ENCODE data around the gene ASB18. TPM values are rescaled to one million over a fixed set of nuclear protein-coding genes. Genes with fewer than 3 reads are reported as not detected.

ASB18 gene
- total and polyA plus RNA-seq, 2 donors (not counting 3 experiments of a cell fraction or from before 2014, with no cell fraction given) = not detected

- Histone ChIP-seq H3K9me3 (replicated peaks; ENCODE audit: control insufficient read depth, insufficient read depth, low read length) (no peaks in the 10 kb centered on the region), H3K9ac (replicated peaks; ENCODE audit: extremely low read depth, insufficient read depth, low read length) (no peak overlapping the region), H3K4me3 (replicated peaks in 1 of 3; ENCODE audit: insufficient read depth in 1 of 3, low read depth in 1 of 3, low read length in 3 of 3) (no peak overlapping the region), H4K20me1 (replicated peaks; ENCODE audit: control insufficient read depth, extremely low read depth, insufficient read depth, low read length) (no peaks in the 10 kb centered on the region), H3K36me3 (ENCODE audit: control insufficient read depth in 2 of 2, extremely low read depth in 1 of 2, insufficient read depth in 2 of 2, low read length in 2 of 2) (no peaks in the 10 kb centered on the region), H3K79me2 (ENCODE audit: control insufficient read depth, insufficient read depth, low read length) (no peaks in the 10 kb centered on the region), H3K4me1 (ENCODE audit: control insufficient read depth, extremely low read depth, insufficient read depth, low read length) (no peaks in the 10 kb centered on the region), H3K27ac (ENCODE audit: insufficient read depth, low read depth, low read length) (no peak overlapping the region), H3K9me1 (replicated peaks; ENCODE audit: control insufficient read depth, extremely low read depth, insufficient read depth, low read length) (no peaks in the 10 kb centered on the region), H2AFZ (ENCODE audit: low read depth, low read length) (no peak overlapping the region), H3K4me2 (ENCODE audit: insufficient read depth, low read length) (no peak overlapping the region), H3K27me3 (ENCODE audit: control insufficient read depth in 2 of 2, insufficient read depth in 2 of 2, low read length in 2 of 2) (no peaks in the 10 kb centered on the region)
- no TSS peak for BruUV-seq (replicated peaks)
- CTCF ChIA-PET = interaction anchor here (0.7 to 2.1 kb wide), 4 partner anchors 133 to 749 kb away, joined by 3 to 18 read pairs (median 3); no protein-coding TSS in a partner anchor
- DNase-seq (ENCODE audit: low read depth, low spot score) (no peak), FAIRE-seq (no peak)
- POLR2A ChIA-PET = no interaction called here
- TF ChIP-seq MYC (IDR thresholded peaks at IDR 0.05; ENCODE audit: low read depth, low read length) (no peak), JUN (IDR thresholded peaks at IDR 0.05; ENCODE audit: borderline replicate concordance, insufficient read depth, insufficient read length, low read depth) (no peak), EZH2 (IDR thresholded peaks at IDR 0.05; ENCODE audit: borderline replicate concordance, low read depth, low read length, severe bottlenecking) (no peak), MAX (IDR thresholded peaks at IDR 0.05; ENCODE audit: insufficient read depth, insufficient read length) (no peak), FOS (IDR thresholded peaks at IDR 0.05; ENCODE audit: borderline replicate concordance, insufficient read depth, low read length) (no peak), POLR2A (IDR thresholded peaks at IDR 0.05; ENCODE audit: low read depth, low read length) (no peak), GATA2 (IDR thresholded peaks at IDR 0.05; ENCODE audit: insufficient read depth, insufficient read length, low read depth, low read length) (no peak), POLR2AphosphoS5 (IDR thresholded peaks at IDR 0.05; ENCODE audit: insufficient read depth, low read depth, low read length) (no peak), CTCF (IDR thresholded peaks at IDR 0.05; ENCODE audit: extremely low read depth in 1 of 2, insufficient read depth in 1 of 2, low read depth in 1 of 2, low read length in 2 of 2) (no peak)
- intact Hi-C loops (cut with micrococcal nuclease) = no loop called here
- dilution Hi-C loops (cut with MboI; ENCODE audit: extremely low pct_ligation_motif_present, low sequenced_read_pairs) = no loop called here
These were observed 47.1 kb upstream of the ASB18 start for GRCh38 chr2:236311286-236311685.

Measured in endothelial cell of umbilical vein (primary cell).